ENCODE measurements around the gene AP1M2. TPM values are rescaled to one million over a fixed set of nuclear protein-coding genes. Genes with fewer than 3 reads are reported as not detected.

Gene AP1M2
- total RNA-seq, 3 donors from 2014 or later, result 34.1 to 49.9 TPM; not detected in 1

DNA sequence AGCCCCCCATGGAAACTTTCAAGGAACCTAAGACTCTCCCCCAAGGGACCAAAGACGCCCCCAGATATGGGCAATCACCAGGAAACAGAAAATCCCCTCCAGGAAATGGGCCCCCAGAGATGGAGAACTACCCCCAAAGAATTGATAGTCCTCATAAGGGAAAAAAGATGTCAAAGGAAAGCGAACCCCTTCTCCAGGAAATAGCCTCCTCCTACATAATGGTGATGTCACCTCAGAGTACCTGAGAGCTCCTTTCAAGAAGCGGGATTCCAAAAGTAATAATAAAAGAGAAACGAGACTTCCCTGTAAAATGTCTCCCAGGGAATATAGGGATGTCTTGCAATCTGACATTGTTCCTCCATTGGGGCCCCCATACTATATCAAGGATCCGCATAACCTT is 19.5 kb downstream of the AP1M2 start:
- TF ChIP-seq POLR2A (IDR thresholded peaks at IDR 0.05), result no peak
- TF ChIP-seq POLR2AphosphoS5 (IDR thresholded peaks at IDR 0.05), result no peak
- TF ChIP-seq, protein P1, sequence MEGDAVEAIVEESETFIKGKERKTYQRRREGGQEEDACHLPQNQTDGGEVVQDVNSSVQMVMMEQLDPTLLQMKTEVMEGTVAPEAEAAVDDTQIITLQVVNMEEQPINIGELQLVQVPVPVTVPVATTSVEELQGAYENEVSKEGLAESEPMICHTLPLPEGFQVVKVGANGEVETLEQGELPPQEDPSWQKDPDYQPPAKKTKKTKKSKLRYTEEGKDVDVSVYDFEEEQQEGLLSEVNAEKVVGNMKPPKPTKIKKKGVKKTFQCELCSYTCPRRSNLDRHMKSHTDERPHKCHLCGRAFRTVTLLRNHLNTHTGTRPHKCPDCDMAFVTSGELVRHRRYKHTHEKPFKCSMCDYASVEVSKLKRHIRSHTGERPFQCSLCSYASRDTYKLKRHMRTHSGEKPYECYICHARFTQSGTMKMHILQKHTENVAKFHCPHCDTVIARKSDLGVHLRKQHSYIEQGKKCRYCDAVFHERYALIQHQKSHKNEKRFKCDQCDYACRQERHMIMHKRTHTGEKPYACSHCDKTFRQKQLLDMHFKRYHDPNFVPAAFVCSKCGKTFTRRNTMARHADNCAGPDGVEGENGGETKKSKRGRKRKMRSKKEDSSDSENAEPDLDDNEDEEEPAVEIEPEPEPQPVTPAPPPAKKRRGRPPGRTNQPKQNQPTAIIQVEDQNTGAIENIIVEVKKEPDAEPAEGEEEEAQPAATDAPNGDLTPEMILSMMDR (IDR thresholded peaks at IDR 0.05), result no peak
- H3K4me1 ChIP-seq, result peaks cover 0 to 12% of the 10 kb centered on the region in 2 donors
- intact Hi-C loops (cut with DNase I; ENCODE audit: low total_unique reads), result no loop called here
- H3K36me3 ChIP-seq, result no peaks in the 10 kb centered on the region
- no peak for DNase-seq (ENCODE audit: low spot score in 2 of 2)
- H3K4me3 ChIP-seq, result peak overlapping the region; percentile 78 to 98 (median 87)
- H3K27ac ChIP-seq, result peak overlapping the region in 1 of 2 donors; percentile 77
- no peaks in the 10 kb centered on the region for H3K9me3 ChIP-seq
- H3K27me3 ChIP-seq, result no peaks in the 10 kb centered on the region

DNA sequence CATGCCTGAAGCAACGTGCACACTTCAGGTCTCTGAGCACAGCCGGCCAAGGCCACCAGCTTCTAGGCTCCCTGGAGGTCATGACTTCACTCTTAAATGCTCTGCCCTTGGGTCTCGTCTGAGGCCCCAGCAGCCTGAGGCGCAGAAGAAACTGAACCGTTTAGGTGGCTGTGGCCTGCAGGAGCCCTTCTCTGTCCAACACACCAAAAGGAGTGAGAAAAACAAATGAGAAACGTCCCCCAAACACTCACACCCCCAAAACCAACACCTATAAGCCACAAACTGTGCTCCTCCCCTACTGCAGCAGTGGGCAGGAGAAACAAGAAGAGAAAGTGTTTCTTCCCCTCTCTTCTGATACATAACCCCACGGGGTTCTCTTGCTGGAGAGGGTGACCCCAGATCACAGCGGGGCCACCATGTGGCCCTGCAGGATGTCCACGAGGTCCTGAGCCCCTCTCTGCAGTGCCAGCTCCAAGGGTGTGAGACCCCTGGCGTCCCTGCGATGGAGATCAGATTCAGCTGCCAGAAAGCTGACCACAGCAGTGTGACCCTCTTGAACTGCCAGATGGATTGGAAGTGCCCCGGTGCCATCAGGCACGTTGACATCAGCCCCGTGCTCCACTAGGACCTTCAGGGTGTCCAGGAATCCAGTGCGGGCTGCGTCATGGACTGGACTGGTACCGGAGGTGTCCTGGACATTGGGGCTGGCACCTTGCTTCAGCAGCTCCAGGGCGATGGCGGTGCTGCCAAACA is 20.3 kb downstream of the AP1M2 start:
- Histone ChIP-seq H3K27me3 (no peaks in the 10 kb centered on the region), H3K9me3 (no peaks in the 10 kb centered on the region), H3K4me3 (peak overlapping the region; percentile 87 to 91 (median 90)), H3K4me1 (peaks cover 0 to 12% of the 10 kb centered on the region in 2 donors), H3K36me3 (no peaks in the 10 kb centered on the region), H3K27ac (peak overlapping the region; percentile 80 to 89)
- no peak for DNase-seq (ENCODE audit: low spot score in 2 of 2)
- TF ChIP-seq POLR2AphosphoS5 (IDR thresholded peaks at IDR 0.05) (no peak), POLR2A (IDR thresholded peaks at IDR 0.05) (no peak)
- TF ChIP-seq, protein P1 (IDR thresholded peaks at IDR 0.05), result no peak
- intact Hi-C loops (cut with DNase I; ENCODE audit: low total_unique reads), result loop anchor here (1.0 kb wide), 1 partner anchor 32 kb away; no protein-coding TSS in a partner anchor

DNA sequence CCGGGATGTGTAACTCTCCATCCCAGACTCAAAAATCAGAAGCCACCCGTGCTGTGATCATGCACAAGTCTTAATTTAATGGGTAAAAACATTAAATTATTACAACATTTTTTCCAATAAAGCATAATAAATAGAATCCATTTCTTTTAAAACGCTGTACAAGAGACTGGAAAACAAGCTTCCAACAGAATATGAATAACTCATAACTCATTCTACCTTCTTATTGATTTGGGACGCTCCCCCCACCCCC is 20.8 kb downstream of the AP1M2 start:
- Histone ChIP-seq H3K36me3 (no peaks in the 10 kb centered on the region), H3K27ac (peak overlapping the region; percentile 80 to 89), H3K27me3 (no peaks in the 10 kb centered on the region), H3K4me1 (peaks cover 0 to 12% of the 10 kb centered on the region in 2 donors), H3K4me3 (peak overlapping the region; percentile 87 to 91 (median 90)), H3K9me3 (no peaks in the 10 kb centered on the region)
- TF ChIP-seq POLR2AphosphoS5 (IDR thresholded peaks at IDR 0.05) (no peak), POLR2A (IDR thresholded peaks at IDR 0.05) (no peak)
- TF ChIP-seq, protein P1 (IDR thresholded peaks at IDR 0.05), result no peak
- intact Hi-C loops (cut with DNase I; ENCODE audit: low total_unique reads), result loop anchor here (1.0 kb wide), 1 partner anchor 31 kb away; no protein-coding TSS in a partner anchor
- no peak for DNase-seq (ENCODE audit: low spot score in 2 of 2)

DNA sequence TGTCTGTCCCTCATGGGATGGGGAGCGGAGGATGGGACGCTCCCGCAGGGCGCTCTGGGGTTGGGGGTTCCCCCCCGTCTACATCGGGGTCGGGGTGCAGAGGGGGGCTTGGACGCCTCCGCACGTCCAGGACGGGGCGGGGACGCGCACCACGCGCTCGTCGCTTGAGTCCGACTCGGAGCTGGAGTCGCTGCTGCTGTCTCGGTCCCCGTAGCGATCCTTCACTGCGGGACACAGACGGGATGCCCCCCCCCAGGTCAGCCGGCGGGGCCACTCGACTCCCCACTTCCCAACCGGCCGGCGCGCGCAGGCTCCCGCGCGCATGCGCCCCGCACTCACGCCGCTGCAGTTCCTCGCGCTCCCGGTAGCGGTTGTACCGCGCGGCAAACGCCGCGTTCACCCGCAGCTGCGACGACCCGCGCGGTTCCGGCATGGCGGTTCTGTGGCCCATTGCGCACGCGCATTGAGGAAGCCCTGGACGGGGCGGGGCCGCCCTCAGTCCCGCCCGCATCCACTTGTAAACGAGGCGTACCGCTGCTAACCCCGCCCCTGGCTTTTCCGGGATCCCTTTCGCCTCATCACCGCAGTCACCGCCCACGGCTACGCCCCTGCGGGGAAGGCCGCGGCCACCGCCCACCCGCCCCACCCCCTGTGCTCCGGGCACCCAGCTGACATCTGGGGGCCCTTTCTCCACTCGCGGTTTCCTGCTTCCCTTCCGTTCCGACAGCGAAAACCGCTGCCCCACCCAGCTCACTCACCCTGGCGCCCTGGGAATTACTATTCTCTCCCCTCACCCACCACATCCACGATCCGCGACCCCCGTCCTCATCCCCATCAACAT is 21.3 kb downstream of the AP1M2 start, which contains the start of gene KRI1:
Gene KRI1, minus strand, starts transcription at position 444 of the 841 bp plus-strand sequence. Its CDS starts 11 bp downstream, at position 433.
- peak; percentile 55 to 77 (median 76) for TF ChIP-seq POLR2AphosphoS5 (IDR thresholded peaks at IDR 0.05)
- TF ChIP-seq, protein P1 (IDR thresholded peaks at IDR 0.05), result peak; percentile 24 to 51 (median 38)
- TF ChIP-seq POLR2A (IDR thresholded peaks at IDR 0.05), result peak; percentile 68
- Histone ChIP-seq H3K36me3 (no peaks in the 10 kb centered on the region), H3K27ac (peak within 1 kb of the TSS; percentile 80 to 89), H3K9me3 (no peaks in the 10 kb centered on the region), H3K27me3 (no peaks in the 10 kb centered on the region), H3K4me1 (peaks cover 0 to 12% of the 10 kb centered on the region in 2 donors), H3K4me3 (peak within 1 kb of the TSS; percentile 87 to 91 (median 90))
- peak; percentile 96 to 97 for DNase-seq (ENCODE audit: low spot score in 2 of 2)
- intact Hi-C loops (cut with DNase I; ENCODE audit: low total_unique reads), result loop anchor here (1.0 kb wide), 1 partner anchor 30 kb away; no protein-coding TSS in a partner anchor
